Measurements from ENCODE around the gene STEAP1.
"Not testable (repeated sequence)": the region's sequence is repeated elsewhere in the genome, so short reads cannot be mapped to it uniquely, and the experiment has no call there.

STEAP1 gene

GRCh38 chr7:90157761-90158350 lies 3.6 kb downstream of the STEAP1 start:
- H3K4me1 ChIP-seq; H3K27me3 ChIP-seq (ENCODE audit: low read depth); H3K4me3 ChIP-seq; DNase-seq (ENCODE audit: low spot score in 2 of 2); H3K9me3 ChIP-seq; H3K36me3 ChIP-seq (replicated peaks): not testable (repeated sequence)
- in situ Hi-C loops (cut with MboI; ENCODE audit: low sequenced_read_pairs), result loop anchor here (10.0 to 25.0 kb wide), 2 partner anchors 104 to 277 kb away; no protein-coding TSS in a partner anchor

GRCh38 chr7:90163534-90163933 lies 9.3 kb downstream of the STEAP1 start:
- in situ Hi-C loops (cut with MboI; ENCODE audit: low sequenced_read_pairs), result loop anchor here (25.0 kb wide), 1 partner anchor 99 kb away; no protein-coding TSS in a partner anchor
- Histone ChIP-seq H3K27me3 (ENCODE audit: low read depth) (no peaks in the 10 kb centered on the region), H3K4me3 (no peak overlapping the region), H3K9me3 (no peaks in the 10 kb centered on the region), H3K36me3 (replicated peaks) (peaks cover 18% of the 10 kb centered on the region), H3K4me1 (no peaks in the 10 kb centered on the region)
- no peak for DNase-seq (ENCODE audit: low spot score in 2 of 2)

- Histone ChIP-seq H3K36me3 (replicated peaks) (peaks cover 18% of the 10 kb centered on the region), H3K4me1 (no peaks in the 10 kb centered on the region), H3K27me3 (ENCODE audit: low read depth) (no peaks in the 10 kb centered on the region), H3K4me3 (no peak overlapping the region), H3K9me3 (peaks cover 7% of the 10 kb centered on the region; the same call in 1 of the 2 replicates)
- no peak for DNase-seq (ENCODE audit: low spot score in 2 of 2)
- in situ Hi-C loops (cut with MboI; ENCODE audit: low sequenced_read_pairs), result loop anchor here (25.0 kb wide), 1 partner anchor 97 kb away; no protein-coding TSS in a partner anchor
Measured at GRCh38 chr7:90165724-90166123, 11.5 kb downstream of the STEAP1 start.

GRCh38 chr7:90166153-90166552 lies 11.9 kb downstream of the STEAP1 start:
- no peak overlapping the region for H3K4me3 ChIP-seq
- in situ Hi-C loops (cut with MboI; ENCODE audit: low sequenced_read_pairs), result loop anchor here (25.0 kb wide), 1 partner anchor 96 kb away; no protein-coding TSS in a partner anchor
- peaks cover 18% of the 10 kb centered on the region for H3K36me3 ChIP-seq (replicated peaks)
- no peaks in the 10 kb centered on the region for H3K27me3 ChIP-seq (ENCODE audit: low read depth)
- peaks cover 7% of the 10 kb centered on the region; the same call in 1 of the 2 replicates for H3K9me3 ChIP-seq
- no peak for DNase-seq (ENCODE audit: low spot score in 2 of 2)
- no peaks in the 10 kb centered on the region for H3K4me1 ChIP-seq

- in situ Hi-C loops (cut with MboI; ENCODE audit: low sequenced_read_pairs), result loop anchor here (25.0 kb wide), 1 partner anchor 95 kb away; no protein-coding TSS in a partner anchor
- no peaks in the 10 kb centered on the region for H3K27me3 ChIP-seq (ENCODE audit: low read depth)
Measured at GRCh38 chr7:90167361-90167760, 13.1 kb downstream of the STEAP1 start.

GRCh38 chr7:90169891-90170290 lies 15.6 kb downstream of the STEAP1 start:
- H3K4me3 ChIP-seq, result no peak overlapping the region
- peaks cover 7% of the 10 kb centered on the region; the same call in 1 of the 2 replicates for H3K9me3 ChIP-seq
- H3K4me1 ChIP-seq, result no peaks in the 10 kb centered on the region
- H3K36me3 ChIP-seq (replicated peaks), result no peaks in the 10 kb centered on the region
- H3K27me3 ChIP-seq (ENCODE audit: low read depth), result no peaks in the 10 kb centered on the region
- in situ Hi-C loops (cut with MboI; ENCODE audit: low sequenced_read_pairs), result loop anchor here (25.0 kb wide), 1 partner anchor 92 kb away; no protein-coding TSS in a partner anchor
- DNase-seq (ENCODE audit: low spot score in 2 of 2), result no peak

More at GRCh38 chr7:90167361-90167760, 13.1 kb downstream of the STEAP1 start:
- Histone ChIP-seq H3K36me3 (replicated peaks) (peaks cover 18% of the 10 kb centered on the region), H3K4me3 (no peak overlapping the region), H3K4me1 (no peaks in the 10 kb centered on the region), H3K9me3 (peaks cover 7% of the 10 kb centered on the region; the same call in 1 of the 2 replicates)
- DNase-seq (ENCODE audit: low spot score in 2 of 2), result no peak

- Histone ChIP-seq H3K27me3 (ENCODE audit: low read depth) (no peaks in the 10 kb centered on the region), H3K4me1 (no peaks in the 10 kb centered on the region), H3K9me3 (peaks cover 10% of the 10 kb centered on the region; the same call in 1 of the 2 replicates), H3K4me3 (no peak overlapping the region), H3K36me3 (replicated peaks) (no peaks in the 10 kb centered on the region)
- in situ Hi-C loops (cut with MboI; ENCODE audit: low sequenced_read_pairs), result loop anchor here (25.0 kb wide), 1 partner anchor 90 kb away; no protein-coding TSS in a partner anchor
- no peak for DNase-seq (ENCODE audit: low spot score in 2 of 2)
Measured at GRCh38 chr7:90172121-90172520, 17.9 kb downstream of the STEAP1 start.

GRCh38 chr7:90172624-90173023 lies 18.4 kb downstream of the STEAP1 start:
- in situ Hi-C loops (cut with MboI; ENCODE audit: low sequenced_read_pairs), result loop anchor here (25.0 kb wide), 1 partner anchor 90 kb away; no protein-coding TSS in a partner anchor
- no peaks in the 10 kb centered on the region for H3K36me3 ChIP-seq (replicated peaks)
- H3K27me3 ChIP-seq (ENCODE audit: low read depth), result no peaks in the 10 kb centered on the region
- DNase-seq (ENCODE audit: low spot score in 2 of 2), result no peak
- H3K9me3 ChIP-seq, result peaks cover 10% of the 10 kb centered on the region; the same call in 1 of the 2 replicates
- no peaks in the 10 kb centered on the region for H3K4me1 ChIP-seq
- H3K4me3 ChIP-seq, result no peak overlapping the region

GRCh38 chr7:90173127-90173844 lies 19.0 kb downstream of the STEAP1 start:
- in situ Hi-C loops (cut with MboI; ENCODE audit: low sequenced_read_pairs), result loop anchor here (25.0 kb wide), 1 partner anchor 89 kb away; no protein-coding TSS in a partner anchor
- no peak for DNase-seq (ENCODE audit: low spot score in 2 of 2)
- peaks cover 10% of the 10 kb centered on the region; the same call in 1 of the 2 replicates for H3K9me3 ChIP-seq
- no peaks in the 10 kb centered on the region for H3K27me3 ChIP-seq (ENCODE audit: low read depth)
- no peak overlapping the region for H3K4me3 ChIP-seq
- no peaks in the 10 kb centered on the region for H3K4me1 ChIP-seq
- H3K36me3 ChIP-seq (replicated peaks), result no peaks in the 10 kb centered on the region

GRCh38 chr7:90175667-90176066 lies 21.4 kb downstream of the STEAP1 start:
- DNase-seq (ENCODE audit: low spot score in 2 of 2), result no peak
- in situ Hi-C loops (cut with MboI; ENCODE audit: low sequenced_read_pairs), result no loop called here
- Histone ChIP-seq H3K9me3 (peaks cover 4% of the 10 kb centered on the region), H3K36me3 (replicated peaks) (no peaks in the 10 kb centered on the region), H3K27me3 (ENCODE audit: low read depth) (no peaks in the 10 kb centered on the region), H3K4me3 (no peak overlapping the region), H3K4me1 (peaks cover 7% of the 10 kb centered on the region; the same call in 1 of the 2 replicates)

- peaks cover 4% of the 10 kb centered on the region for H3K9me3 ChIP-seq
- no peak overlapping the region for H3K4me3 ChIP-seq
- in situ Hi-C loops (cut with MboI; ENCODE audit: low sequenced_read_pairs), result no loop called here
- no peak for DNase-seq (ENCODE audit: low spot score in 2 of 2)
- no peaks in the 10 kb centered on the region for H3K36me3 ChIP-seq (replicated peaks)
- no peaks in the 10 kb centered on the region for H3K27me3 ChIP-seq (ENCODE audit: low read depth)
- H3K4me1 ChIP-seq, result peaks cover 7% of the 10 kb centered on the region; the same call in 1 of the 2 replicates
Measured at GRCh38 chr7:90176195-90176594, 21.9 kb downstream of the STEAP1 start.

GRCh38 chr7:90178166-90178565 lies 23.9 kb downstream of the STEAP1 start:
- peaks cover 4% of the 10 kb centered on the region for H3K9me3 ChIP-seq
- peaks cover 7% of the 10 kb centered on the region; the same call in 1 of the 2 replicates for H3K4me1 ChIP-seq
- DNase-seq (ENCODE audit: low spot score in 2 of 2), result no peak
- in situ Hi-C loops (cut with MboI; ENCODE audit: low sequenced_read_pairs), result no loop called here
- no peak overlapping the region for H3K4me3 ChIP-seq
- H3K27me3 ChIP-seq (ENCODE audit: low read depth), result no peaks in the 10 kb centered on the region
- H3K36me3 ChIP-seq (replicated peaks), result no peaks in the 10 kb centered on the region

GRCh38 chr7:90178679-90179278 lies 24.5 kb downstream of the STEAP1 start:
- Histone ChIP-seq H3K9me3 (peaks cover 4% of the 10 kb centered on the region), H3K4me1 (peaks cover 7% of the 10 kb centered on the region; the same call in 1 of the 2 replicates), H3K4me3 (no peak overlapping the region), H3K27me3 (ENCODE audit: low read depth) (no peaks in the 10 kb centered on the region), H3K36me3 (replicated peaks) (no peaks in the 10 kb centered on the region)
- DNase-seq (ENCODE audit: low spot score in 2 of 2), result no peak
- in situ Hi-C loops (cut with MboI; ENCODE audit: low sequenced_read_pairs), result no loop called here
